GM19099 (cell line): ENCODE data around the gene SDSL.

ENCODE experiments used
- POLR2A ChIP-seq: IDR thresholded peaks from 3 replicates; pipeline ENCODE4 v1.6.1; 2011; ENCODE audit warnings: low read depth; ENCODE audit not compliant: insufficient read length; ENCODE audit errors: extremely low read depth

Gene SDSL

DNA sequence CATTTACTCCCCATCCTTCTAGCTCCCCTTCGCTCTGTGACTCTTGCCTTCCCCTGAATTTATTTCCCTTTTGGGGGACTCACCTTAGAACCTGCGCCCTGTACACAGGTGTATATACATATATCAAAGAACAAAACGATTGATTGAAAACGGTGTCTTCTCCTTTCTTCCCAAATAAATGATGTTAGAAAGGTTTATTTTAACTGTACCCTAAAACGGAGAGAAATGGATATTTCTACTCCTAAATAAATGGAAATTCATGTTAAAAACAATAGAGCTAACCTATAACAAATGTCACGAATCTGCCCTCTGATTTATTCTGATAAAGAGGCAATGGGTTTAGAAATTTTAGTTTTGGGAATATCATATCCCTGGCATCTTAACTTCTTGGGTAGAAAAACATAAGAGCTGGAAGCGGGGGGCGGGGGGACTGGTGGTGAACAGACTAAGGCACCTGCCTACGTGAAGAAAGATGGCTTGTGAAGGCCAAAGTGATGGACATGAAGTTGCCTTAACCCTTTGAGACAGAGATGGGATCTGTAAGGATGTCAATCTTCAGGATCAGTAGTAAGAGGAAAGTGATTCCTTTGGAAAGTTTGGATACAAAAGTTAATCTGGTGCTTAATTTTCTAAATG lies 58.3 kb downstream of the SDSL start:
- no peak for TF ChIP-seq POLR2A

DNA sequence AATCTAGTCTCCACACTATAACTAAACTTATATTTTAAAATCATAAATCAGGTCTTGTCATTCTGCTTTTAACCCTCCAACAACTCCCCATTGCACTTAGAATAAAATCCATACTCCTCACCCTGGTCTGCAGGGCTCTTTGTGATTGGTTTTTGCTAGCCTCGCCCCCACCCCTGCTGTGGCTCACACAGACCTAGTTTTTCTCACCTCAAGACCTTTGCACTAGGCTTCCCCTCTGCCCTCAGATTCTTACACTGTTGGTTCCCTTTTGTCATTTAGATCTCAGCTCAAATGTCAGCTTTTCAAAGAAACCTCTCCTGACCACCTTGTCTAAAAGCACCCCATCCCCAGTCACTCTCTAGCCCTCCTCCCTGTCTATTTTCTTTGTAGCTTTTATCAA lies 60.2 kb downstream of the SDSL start:
- TF ChIP-seq POLR2A: no peak

DNA sequence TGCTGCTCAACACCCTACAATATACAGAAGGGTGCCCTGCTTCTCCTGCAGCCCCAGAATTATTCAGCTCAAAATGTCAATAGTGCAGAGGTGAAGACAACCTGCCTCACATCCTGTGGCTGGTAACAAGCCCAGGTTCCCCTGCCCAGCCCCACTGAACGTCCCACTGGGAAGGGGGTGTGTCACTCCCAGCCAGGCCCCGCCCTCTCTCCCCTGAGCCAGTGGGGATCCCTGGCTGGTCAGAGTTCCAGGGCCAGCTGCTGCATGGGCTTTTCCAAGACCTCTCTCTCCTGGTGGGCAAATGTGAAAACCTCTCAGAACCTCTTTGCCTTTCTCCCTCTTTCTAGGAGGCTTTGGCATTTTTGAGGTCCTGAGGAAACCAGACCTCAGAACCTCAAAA lies 63.1 kb downstream of the SDSL start:
- TF ChIP-seq POLR2A: no peak

DNA sequence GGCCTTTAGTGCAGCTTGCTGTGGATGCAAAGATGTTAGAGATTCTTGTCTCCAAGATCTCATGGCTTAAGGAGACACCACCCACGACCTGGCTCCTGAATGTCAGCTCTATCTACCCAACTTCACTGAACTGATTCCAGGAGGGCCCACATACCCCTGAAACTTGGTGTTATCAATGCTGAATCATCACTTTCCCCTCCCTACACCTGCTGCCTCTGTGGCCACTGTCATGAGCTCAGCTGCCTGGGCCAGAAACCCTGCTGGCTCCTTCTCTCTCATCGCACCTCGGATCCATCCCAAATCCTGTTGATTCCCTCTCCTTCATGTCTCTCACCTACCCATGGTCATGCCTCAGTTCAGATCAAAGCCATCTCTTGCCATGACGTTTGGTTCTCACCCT lies 64.5 kb downstream of the SDSL start:
- TF ChIP-seq POLR2A: no peak
